Measurements from ENCODE around the gene NR1H2.

DNA sequence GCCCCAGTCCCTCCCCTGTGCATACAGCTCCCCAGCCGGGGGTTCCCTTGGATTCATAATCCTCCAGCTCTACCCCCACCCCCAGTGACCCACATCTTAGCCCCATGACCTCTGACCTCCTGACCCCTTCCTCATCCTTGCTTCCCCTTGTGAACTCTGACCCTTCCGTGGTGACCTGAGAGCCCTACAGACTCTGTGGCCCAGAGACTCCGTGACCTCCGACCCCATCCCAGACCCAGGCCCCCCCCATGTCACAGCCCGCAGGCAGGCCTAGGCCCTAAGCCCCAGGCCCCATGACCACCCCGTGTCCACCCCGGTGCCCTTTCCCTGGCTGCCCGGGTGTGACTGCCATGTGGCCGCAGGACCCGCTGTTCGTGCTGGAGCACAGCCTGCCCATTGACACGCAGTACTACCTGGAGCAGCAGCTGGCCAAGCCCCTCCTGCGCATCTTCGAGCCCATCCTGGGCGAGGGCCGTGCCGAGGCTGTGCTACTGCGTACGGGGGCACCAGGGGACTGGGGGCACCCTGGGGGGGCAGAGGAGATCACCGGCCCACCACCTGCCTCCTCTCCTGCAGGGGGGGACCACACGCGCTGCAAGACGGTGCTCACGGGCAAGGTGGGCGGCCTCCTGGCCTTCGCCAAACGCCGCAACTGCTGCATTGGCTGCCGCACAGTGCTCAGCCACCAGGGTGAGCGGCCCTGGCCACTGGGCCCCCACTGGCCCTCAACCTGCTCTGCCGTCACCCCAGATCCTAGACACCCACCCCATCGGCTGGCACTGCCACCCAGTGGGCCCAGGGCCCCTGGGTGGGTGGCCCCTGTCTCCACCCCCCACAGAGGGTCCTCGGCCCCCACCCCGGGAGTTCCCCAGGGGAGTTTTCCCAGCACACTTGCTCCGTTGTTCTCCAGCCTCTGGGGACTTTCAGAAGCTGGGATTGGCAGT, 40.0 kb downstream of the NR1H2 start:
- TF ChIP-seq SP1 (IDR thresholded peaks at IDR 0.05) = no peak
- TF ChIP-seq, protein P1, sequence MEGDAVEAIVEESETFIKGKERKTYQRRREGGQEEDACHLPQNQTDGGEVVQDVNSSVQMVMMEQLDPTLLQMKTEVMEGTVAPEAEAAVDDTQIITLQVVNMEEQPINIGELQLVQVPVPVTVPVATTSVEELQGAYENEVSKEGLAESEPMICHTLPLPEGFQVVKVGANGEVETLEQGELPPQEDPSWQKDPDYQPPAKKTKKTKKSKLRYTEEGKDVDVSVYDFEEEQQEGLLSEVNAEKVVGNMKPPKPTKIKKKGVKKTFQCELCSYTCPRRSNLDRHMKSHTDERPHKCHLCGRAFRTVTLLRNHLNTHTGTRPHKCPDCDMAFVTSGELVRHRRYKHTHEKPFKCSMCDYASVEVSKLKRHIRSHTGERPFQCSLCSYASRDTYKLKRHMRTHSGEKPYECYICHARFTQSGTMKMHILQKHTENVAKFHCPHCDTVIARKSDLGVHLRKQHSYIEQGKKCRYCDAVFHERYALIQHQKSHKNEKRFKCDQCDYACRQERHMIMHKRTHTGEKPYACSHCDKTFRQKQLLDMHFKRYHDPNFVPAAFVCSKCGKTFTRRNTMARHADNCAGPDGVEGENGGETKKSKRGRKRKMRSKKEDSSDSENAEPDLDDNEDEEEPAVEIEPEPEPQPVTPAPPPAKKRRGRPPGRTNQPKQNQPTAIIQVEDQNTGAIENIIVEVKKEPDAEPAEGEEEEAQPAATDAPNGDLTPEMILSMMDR (IDR thresholded peaks at IDR 0.05; ENCODE audit: low read depth, low read length, missing input control) = no peak
- TF ChIP-seq TAF1 (conservative IDR thresholded peaks at IDR 0.05) = no peak
